ENCODE data around the gene PLEKHH3.
A peak's percentile ranks its signal among the peaks of the same experiment; 100 is the strongest.
"Not testable (repeated sequence)": the region's sequence is repeated elsewhere in the genome, so short reads cannot be mapped to it uniquely, and the experiment has no call there.

PLEKHH3 gene

GRCh38 chr17:42623732-42624596 is 52.8 kb downstream of the PLEKHH3 start:
- DNase-seq = peak; percentile 23

- DNase-seq = no peak
These were observed 53.5 kb downstream of the PLEKHH3 start for GRCh38 chr17:42623271-42623670.

DNA sequence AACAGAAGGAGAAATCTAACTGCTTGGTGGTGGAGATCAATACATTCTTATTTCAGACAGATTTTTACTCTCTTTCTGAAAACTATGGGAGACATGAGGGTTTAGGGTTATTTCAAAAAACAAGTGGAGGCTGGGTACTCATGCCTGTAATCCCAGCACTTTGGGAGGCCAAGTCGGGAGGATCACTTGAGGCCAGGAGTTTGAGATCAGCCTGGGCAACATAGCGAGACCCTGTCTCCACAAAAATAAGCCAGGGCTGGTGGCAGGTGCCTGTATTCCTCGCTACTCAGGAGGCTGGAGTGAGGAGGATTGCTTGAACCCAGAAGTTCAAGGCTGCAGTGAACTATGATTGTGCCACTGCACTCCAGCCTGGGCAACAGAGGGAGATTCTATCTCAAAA is 54.8 kb downstream of the PLEKHH3 start:
- DNase-seq = not testable (repeated sequence)

GRCh38 chr17:42618442-42619150 is 58.2 kb downstream of the PLEKHH3 start:
- peak; percentile 7 for DNase-seq

- no peak for DNase-seq
These were observed 58.8 kb downstream of the PLEKHH3 start for GRCh38 chr17:42617956-42618431.
